Gastrocnemius medialis (tissue), 4 donors: Measurements from ENCODE around the gene SLC46A2. TPM values are rescaled to one million over a fixed set of nuclear protein-coding genes. Genes with fewer than 3 reads are reported as not detected.
A peak's percentile ranks its signal among the peaks of the same experiment; 100 is the strongest.

ENCODE experiments used
- ATAC-seq, 2 donors: fragments of 150-250 bp; one replicate each; pipeline ENCODE4 v1.9.1; 2016
- DNase-seq, 2 donors: peaks; one replicate each; pipeline ENCODE4 v3.0.0-alpha.2; 2019
- H3K27ac ChIP-seq, 4 donors: fragments of 200-600 bp; sonication (generic); 1 replicate in 1 of 4; 2 replicates in 3 of 4; pipeline ENCODE4 v1.5.1; 2016 to 2018; ENCODE audit warnings: mild to moderate bottlenecking in 2 of 4, moderate library complexity in 1 of 4
- H3K27me3 ChIP-seq, 3 donors: fragments of 200-600 bp; sonication (generic) in 2 of 3; 1 replicate in 1 of 3; 2 replicates in 2 of 3; pipeline versions ENCODE4 v1.5.1 to v1.6.0; 2016 to 2019; ENCODE audit warnings: mild to moderate bottlenecking in 1 of 3, moderate library complexity in 1 of 3
- H3K36me3 ChIP-seq, 2 donors: fragments of 200-600 bp; sonication (generic) in 1 of 2; one replicate each; pipeline ENCODE4 v1.5.1; 2017 to 2018
- H3K4me1 ChIP-seq, 2 donors: fragments of 200-600 bp; sonication (generic) in 1 of 2; one replicate each; pipeline ENCODE4 v1.5.1; 2016 to 2017; ENCODE audit warnings: mild to moderate bottlenecking in 2 of 2
- H3K4me3 ChIP-seq, 4 donors: fragments of 200-600 bp; sonication (generic) in 3 of 4; 1 replicate in 1 of 4; 2 replicates in 3 of 4; pipeline ENCODE4 v1.5.1; 2016 to 2019; ENCODE audit warnings: mild to moderate bottlenecking in 2 of 4
- H3K9me3 ChIP-seq, 3 donors: fragments of 200-600 bp; sonication (generic) in 2 of 3; 1 replicate in 1 of 3; 2 replicates in 2 of 3; pipeline ENCODE4 v1.5.1; 2016 to 2019
- CTCF ChIP-seq, 5 experiments: fragments of 450-650 bp in 3 of 5; fragments of 200-600 bp in 2 of 5; sonication (generic) in 2 of 5; IDR thresholded peaks in 4 of 5; conservative IDR thresholded peaks in 1 of 5; 1 replicate in 4 of 5; 2 replicates in 1 of 5; pipeline ENCODE4 v1.5.1; 2016 to 2019; ENCODE audit warnings: antibody characterized with exemption in 5 of 5, mild to moderate bottlenecking in 3 of 5, moderate library complexity in 3 of 5
- POLR2A ChIP-seq, 2 donors: fragments of 450-650 bp; IDR thresholded peaks; one replicate each; pipeline ENCODE4 v1.6.1; 2017; ENCODE audit warnings: antibody characterized with exemption in 2 of 2, mild to moderate bottlenecking in 2 of 2, moderate library complexity in 2 of 2
- in situ Hi-C, 4 donors: fragments of 200-750 bp; cut with MboI; loops; one replicate each; pipeline versions ENCODE4 v1.15.0 to v1.8.0; 2017; ENCODE audit warnings: low sequenced_read_pairs in 4 of 4
- intact Hi-C: fragments of 100-400 bp; cut with DNase I; formaldehyde crosslinking; loops from one replicate; pipeline ENCODE4 v1.15.1; 2023; ENCODE audit warnings: low total_unique reads
- total RNA-seq, 4 donors: library from RNA; depleted of rRNA; stranded (reverse); fragments of >200 nt; gene quantifications; one replicate each; pipeline versions ENCODE4 v1.1.0 to v1.2.3, GENCODE V29; 2016

SLC46A2 gene
- total RNA-seq, 4 donors from 2014 or later, result 0.13 TPM; not detected in 3

GRCh38 chr9:112868461-112868860, 22.2 kb downstream of the SLC46A2 start:
- ATAC-seq (no peak), DNase-seq (no peak)
- Histone ChIP-seq H3K4me1 (no peaks in the 10 kb centered on the region), H3K36me3 (peaks cover 0 to 7% of the 10 kb centered on the region in 2 donors), H3K27me3 (no peaks in the 10 kb centered on the region), H3K9me3 (no peaks in the 10 kb centered on the region), H3K4me3 (no peak overlapping the region), H3K27ac (peak overlapping the region in 1 of 4 donors; percentile 22)
- in situ Hi-C loops (no loop called here), intact Hi-C loops (no loop called here)
- TF ChIP-seq CTCF (IDR thresholded peaks at IDR 0.05 in 4 of 5, conservative IDR thresholded peaks at IDR 0.05 in 1 of 5) (no peak), POLR2A (IDR thresholded peaks at IDR 0.05) (no peak)

DNA sequence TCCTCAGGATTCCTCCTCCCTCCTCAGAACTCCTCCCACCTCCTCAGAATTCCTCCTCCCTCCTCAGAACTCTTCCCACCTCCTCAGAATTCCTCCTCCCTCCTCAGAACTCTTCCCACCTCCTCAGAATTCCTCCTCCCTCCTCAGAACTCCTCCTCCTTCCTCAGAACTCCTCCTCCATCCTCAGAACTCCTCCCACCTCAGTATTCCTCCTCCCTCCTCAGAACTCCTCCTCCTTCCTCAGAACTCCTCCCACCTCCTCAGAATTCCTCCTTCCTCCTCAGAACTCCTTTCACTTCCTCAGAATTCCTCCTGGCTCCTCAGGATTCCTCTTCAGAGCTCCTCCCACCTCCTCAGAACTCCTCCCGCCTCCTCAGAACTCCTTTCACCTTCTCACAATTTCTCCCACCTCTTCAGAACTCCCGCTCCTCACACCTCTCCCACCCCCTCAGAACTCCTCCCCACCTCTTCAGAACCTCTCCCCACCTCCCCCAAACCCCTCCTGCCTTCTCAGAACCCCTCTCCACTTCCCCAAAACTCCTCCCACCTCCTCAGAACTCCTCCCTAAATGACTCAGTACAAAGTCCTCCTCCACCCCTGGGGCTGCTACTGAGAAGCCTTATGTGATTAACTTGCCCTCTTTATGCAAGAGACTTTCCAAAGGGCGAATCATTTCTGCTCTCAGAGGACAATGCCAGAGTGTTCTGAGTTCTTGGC, 23.2 kb downstream of the SLC46A2 start:
- TF ChIP-seq POLR2A (IDR thresholded peaks at IDR 0.05), result no peak
- TF ChIP-seq CTCF (IDR thresholded peaks at IDR 0.05 in 4 of 5, conservative IDR thresholded peaks at IDR 0.05 in 1 of 5), result no peak
- Histone ChIP-seq H3K4me3 (no peak overlapping the region), H3K4me1 (no peaks in the 10 kb centered on the region), H3K36me3 (peaks cover 0 to 7% of the 10 kb centered on the region in 2 donors), H3K9me3 (no peaks in the 10 kb centered on the region), H3K27ac (no peak overlapping the region), H3K27me3 (no peaks in the 10 kb centered on the region)
- DNase-seq (no peak), ATAC-seq (no peak)
- intact Hi-C loops, result no loop called here
- in situ Hi-C loops, result no loop called here

GRCh38 chr9:112866662-112867274, 23.9 kb downstream of the SLC46A2 start:
- in situ Hi-C loops, result no loop called here
- H3K9me3 ChIP-seq, result no peaks in the 10 kb centered on the region
- no peak overlapping the region for H3K27ac ChIP-seq
- no peak for ATAC-seq
- no peaks in the 10 kb centered on the region for H3K4me1 ChIP-seq
- DNase-seq, result no peak
- peaks cover 0 to 7% of the 10 kb centered on the region in 2 donors for H3K36me3 ChIP-seq
- H3K4me3 ChIP-seq, result no peak overlapping the region
- no peaks in the 10 kb centered on the region for H3K27me3 ChIP-seq
- intact Hi-C loops, result no loop called here
- TF ChIP-seq CTCF (IDR thresholded peaks at IDR 0.05 in 4 of 5, conservative IDR thresholded peaks at IDR 0.05 in 1 of 5) (no peak), POLR2A (IDR thresholded peaks at IDR 0.05) (no peak)

DNA sequence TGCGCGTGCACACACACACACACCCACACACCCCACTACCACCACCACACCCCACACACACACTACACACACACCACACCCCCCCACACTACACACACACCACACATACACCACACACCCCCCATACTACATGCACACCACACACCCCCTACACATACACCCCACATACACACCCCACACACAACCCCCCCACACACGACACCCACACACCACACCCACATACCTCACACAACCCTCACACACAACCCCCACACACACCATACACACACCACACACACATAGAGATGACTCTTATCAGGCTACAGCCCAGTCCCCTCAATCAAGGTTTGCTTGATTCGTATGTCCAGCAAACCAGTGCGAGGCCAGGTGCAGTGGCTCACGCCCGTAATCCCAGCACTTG, 25.7 kb downstream of the SLC46A2 start:
- H3K27me3 ChIP-seq, result no peaks in the 10 kb centered on the region
- H3K9me3 ChIP-seq, result no peaks in the 10 kb centered on the region
- no peak for ATAC-seq
- no peak for DNase-seq
- in situ Hi-C loops (no loop called here), intact Hi-C loops (no loop called here)
- no peaks in the 10 kb centered on the region for H3K4me1 ChIP-seq
- no peak overlapping the region for H3K4me3 ChIP-seq
- no peak for TF ChIP-seq POLR2A (IDR thresholded peaks at IDR 0.05)
- TF ChIP-seq CTCF (IDR thresholded peaks at IDR 0.05 in 4 of 5, conservative IDR thresholded peaks at IDR 0.05 in 1 of 5), result no peak
- H3K27ac ChIP-seq, result no peak overlapping the region
- H3K36me3 ChIP-seq, result peaks cover 0 to 7% of the 10 kb centered on the region in 2 donors
